Smooth muscle cell of bladder (primary cell): ENCODE measurements around the gene CYGB. TPM values are rescaled to one million over a fixed set of nuclear protein-coding genes. Genes with fewer than 3 reads are reported as not detected.

Experiments
- total RNA-seq: library from RNA; depleted of rRNA; stranded (reverse); fragments of >200 nt; gene quantifications from 2 replicates; pipeline ENCODE4 v1.2.3, GENCODE V29; 2014

The CYGB gene
- 68.1 and 84.9 TPM in 2 replicates for total RNA-seq

GRCh38 chr17:76537578-76538280, at the start of gene CYGB:
CYGB (minus strand) TSS chr17:76537709; CDS start chr17:76537542, 167 bp downstream.

GRCh38 chr17:76585649-76586593, 48.4 kb upstream of the CYGB start, which contains the start of gene ST6GALNAC2:
ST6GALNAC2 (minus strand) TSS chr17:76585860; CDS start chr17:76585808, 52 bp downstream.

GRCh38 chr17:76539631-76540271, 2.2 kb upstream of the CYGB start, which contains the start of gene PRCD:
PRCD (plus strand) TSS chr17:76540044; CDS start chr17:76540142, 98 bp downstream.

GRCh38 chr17:76501018-76501826, 36.3 kb downstream of the CYGB start, which contains the start of gene RHBDF2:
RHBDF2 (minus strand) TSS chr17:76501423; CDS start chr17:76481524, 19,899 bp downstream.

Other genes with a start within 250 kb of the CYGB start
- gene QRICH2, start 229.4 kb downstream of the CYGB start, total RNA-seq, result 1.7 and 3.0 TPM in 2 replicates
- gene PRPSAP1, start 183.8 kb downstream of the CYGB start, total RNA-seq, result 24.5 and 32.7 TPM in 2 replicates
- gene SPHK1, start 153.1 kb downstream of the CYGB start, total RNA-seq, result 39.0 and 39.3 TPM in 2 replicates
- 13.5 and 20.3 TPM in 2 replicates for gene UBE2O, start 84.6 kb downstream of the CYGB start, total RNA-seq
- not detected in 2 replicates for gene AANAT, start 70.1 kb downstream of the CYGB start, total RNA-seq
- 2.3 and 6.1 TPM in 2 replicates for gene RHBDF2, start 36.3 kb downstream of the CYGB start, total RNA-seq
- 7.8 and 11.1 TPM in 2 replicates for gene PRCD, start 2.3 kb upstream of the CYGB start, total RNA-seq
- gene ST6GALNAC2, start 48.2 kb upstream of the CYGB start, total RNA-seq, result 1.0 and 4.1 TPM in 2 replicates
- not detected in 2 replicates for gene ST6GALNAC1, start 106.0 kb upstream of the CYGB start, total RNA-seq
- 160 and 244 TPM in 2 replicates for gene MXRA7, start 173.3 kb upstream of the CYGB start, total RNA-seq
- gene JMJD6, start 188.9 kb upstream of the CYGB start, total RNA-seq, result 22.6 and 26.3 TPM in 2 replicates
- gene METTL23, start 189.1 kb upstream of the CYGB start, total RNA-seq, result 17.6 and 19.0 TPM in 2 replicates
- gene SRSF2, start 199.6 kb upstream of the CYGB start, total RNA-seq, result 75.9 and 89.8 TPM in 2 replicates
- gene MFSD11, start 200.4 kb upstream of the CYGB start, total RNA-seq, result 22.3 and 22.4 TPM in 2 replicates